Measurements from ENCODE around the gene UBR7. TPM values are rescaled to one million over a fixed set of nuclear protein-coding genes. Genes with fewer than 3 reads are reported as not detected.
A peak's percentile ranks its signal among the peaks of the same experiment; 100 is the strongest.

Gene UBR7
- total RNA-seq, 1 experiment from 2014 or later, result 23.9 TPM

DNA sequence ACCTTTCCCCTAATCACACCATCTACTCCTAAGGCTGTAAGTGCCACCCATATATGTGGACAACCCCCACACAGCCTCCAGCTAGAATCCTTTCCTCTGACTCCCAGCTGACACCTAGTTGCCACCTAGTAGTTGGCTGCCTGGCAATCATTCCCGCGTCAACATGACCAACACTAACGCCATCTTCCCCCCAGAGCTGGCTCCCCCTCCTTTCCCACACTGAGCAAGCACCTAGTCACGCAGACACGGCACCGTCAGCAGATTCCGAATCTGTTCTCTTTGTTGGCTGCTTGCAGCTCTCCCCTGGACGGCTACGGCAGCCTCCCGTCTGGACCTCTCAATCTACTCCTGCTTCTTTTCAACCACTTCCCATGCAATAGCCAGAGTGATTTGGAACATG is 27.7 kb downstream of the UBR7 start:
- intact Hi-C loops (cut with micrococcal nuclease), result loop anchor here (2.0 kb wide), 1 partner anchor 310 kb away; no protein-coding TSS in a partner anchor
- Histone ChIP-seq H3K9me2 (ENCODE audit: insufficient read depth) (no peaks in the 10 kb centered on the region), H3K79me2 (ENCODE audit: insufficient read depth, low read length) (no peaks in the 10 kb centered on the region), H3K4me3 (replicated peaks in 1 of 2; ENCODE audit: low read depth in 1 of 2, low read length in 2 of 2) (no peak overlapping the region), H3K27ac (ENCODE audit: low read depth, low read length) (no peak overlapping the region), H4K20me1 (ENCODE audit: insufficient read depth) (no peaks in the 10 kb centered on the region), H3K4me1 (ENCODE audit: control insufficient read depth in 1 of 2, insufficient read depth in 2 of 2, low read length in 2 of 2) (peaks cover 2 to 5% of the 10 kb centered on the region in 2 experiments), H3K9ac (ENCODE audit: low read length) (no peak overlapping the region), H2AFZ (ENCODE audit: low read depth, low read length, poor library complexity, severe bottlenecking) (no peak overlapping the region), H3K27me3 (ENCODE audit: insufficient read depth, low read length) (no peaks in the 10 kb centered on the region), H3K9me3 (ENCODE audit: control insufficient read depth in 1 of 2, insufficient read depth in 1 of 2, low read depth in 1 of 2, low read length in 2 of 2) (no peaks in the 10 kb centered on the region), H3K4me2 (ENCODE audit: low read length) (no peak overlapping the region; the same call in 1 of the 2 replicates), H3K36me3 (ENCODE audit: control insufficient read depth in 1 of 2, insufficient read depth in 2 of 2, low read length in 2 of 2) (no peaks in the 10 kb centered on the region)
- no TSS peak for BruUV-seq (replicated peaks)
- no peak for DNase-seq (ENCODE audit: low read depth, low spot score)
- TF ChIP-seq, protein P1, sequence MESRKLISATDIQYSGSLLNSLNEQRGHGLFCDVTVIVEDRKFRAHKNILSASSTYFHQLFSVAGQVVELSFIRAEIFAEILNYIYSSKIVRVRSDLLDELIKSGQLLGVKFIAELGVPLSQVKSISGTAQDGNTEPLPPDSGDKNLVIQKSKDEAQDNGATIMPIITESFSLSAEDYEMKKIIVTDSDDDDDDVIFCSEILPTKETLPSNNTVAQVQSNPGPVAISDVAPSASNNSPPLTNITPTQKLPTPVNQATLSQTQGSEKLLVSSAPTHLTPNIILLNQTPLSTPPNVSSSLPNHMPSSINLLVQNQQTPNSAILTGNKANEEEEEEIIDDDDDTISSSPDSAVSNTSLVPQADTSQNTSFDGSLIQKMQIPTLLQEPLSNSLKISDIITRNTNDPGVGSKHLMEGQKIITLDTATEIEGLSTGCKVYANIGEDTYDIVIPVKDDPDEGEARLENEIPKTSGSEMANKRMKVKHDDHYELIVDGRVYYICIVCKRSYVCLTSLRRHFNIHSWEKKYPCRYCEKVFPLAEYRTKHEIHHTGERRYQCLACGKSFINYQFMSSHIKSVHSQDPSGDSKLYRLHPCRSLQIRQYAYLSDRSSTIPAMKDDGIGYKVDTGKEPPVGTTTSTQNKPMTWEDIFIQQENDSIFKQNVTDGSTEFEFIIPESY (IDR thresholded peaks at IDR 0.05; ENCODE audit: extremely low read depth, insufficient replicate concordance, low read length), result no peak
- TF ChIP-seq, protein P2, sequence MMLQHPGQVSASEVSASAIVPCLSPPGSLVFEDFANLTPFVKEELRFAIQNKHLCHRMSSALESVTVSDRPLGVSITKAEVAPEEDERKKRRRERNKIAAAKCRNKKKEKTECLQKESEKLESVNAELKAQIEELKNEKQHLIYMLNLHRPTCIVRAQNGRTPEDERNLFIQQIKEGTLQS (IDR thresholded peaks at IDR 0.05), result no peak
- POLR2A ChIA-PET, result no interaction called here
- peak; percentile 24; the same call in 1 of the 2 replicates for ATAC-seq
- RAD21 ChIA-PET (ENCODE audit: low non-redundant PET in 1 of 2, low total read pairs in 2 of 2, uncharacterized antibody in 2 of 2, unreplicated experiment in 2 of 2), result no interaction called here
- CTCF ChIA-PET, result no interaction called here

DNA sequence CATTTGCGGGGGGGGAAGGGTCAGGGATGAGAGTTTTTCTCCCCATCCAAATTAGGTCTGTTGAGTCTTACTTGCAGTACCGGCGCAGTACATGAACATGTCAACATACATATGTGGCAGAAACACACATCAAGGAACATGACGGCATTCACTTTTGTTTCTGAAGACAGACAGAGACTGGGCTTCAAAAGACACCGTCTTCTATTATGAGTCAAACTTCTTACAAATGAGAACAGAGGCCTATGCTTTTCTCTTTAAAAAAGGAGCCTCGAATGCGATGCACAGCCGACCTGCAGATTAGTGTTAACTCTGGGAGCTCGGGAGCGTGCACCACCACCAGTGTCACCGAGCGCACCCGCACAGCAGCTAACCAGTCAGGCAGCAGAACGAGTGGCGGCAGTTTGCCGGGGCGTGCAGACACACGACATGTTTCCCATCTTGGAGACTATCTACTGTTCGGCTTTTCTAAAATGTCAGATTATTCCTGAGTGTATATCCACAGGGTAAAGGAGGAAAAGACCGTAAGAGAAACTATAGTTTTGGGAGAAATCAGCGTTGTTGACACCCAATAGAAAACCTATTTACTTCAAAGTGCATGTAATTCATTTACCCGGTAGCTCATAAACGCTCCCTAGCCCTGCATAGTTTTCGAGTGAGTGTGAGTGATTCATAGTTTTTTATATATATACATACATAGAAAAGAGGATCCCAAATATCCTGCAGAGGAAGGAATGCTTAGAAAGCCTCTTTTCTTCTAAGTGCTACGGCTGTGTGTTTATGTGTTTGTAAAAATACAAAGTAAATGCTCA is 33.0 kb downstream of the UBR7 start:
- POLR2A ChIA-PET, result no interaction called here
- H3K27me3 ChIP-seq (ENCODE audit: insufficient read depth, low read length), result no peaks in the 10 kb centered on the region
- peak overlapping the region; percentile 76 for H3K4me2 ChIP-seq (ENCODE audit: low read length)
- H3K9ac ChIP-seq (ENCODE audit: low read length), result peak overlapping the region; percentile 31
- H4K20me1 ChIP-seq (ENCODE audit: insufficient read depth), result no peaks in the 10 kb centered on the region
- RAD21 ChIA-PET (ENCODE audit: low non-redundant PET in 1 of 2, low total read pairs in 2 of 2, uncharacterized antibody in 2 of 2, unreplicated experiment in 2 of 2), result no interaction called here
- intact Hi-C loops (cut with micrococcal nuclease), result loop anchor here (5.0 kb wide), 2 partner anchors 377 to 492 kb away; no protein-coding TSS in a partner anchor
- H3K9me2 ChIP-seq (ENCODE audit: insufficient read depth), result no peaks in the 10 kb centered on the region
- DNase-seq (ENCODE audit: low read depth, low spot score) (peak; percentile 57), ATAC-seq (peak; percentile 96)
- H3K9me3 ChIP-seq (ENCODE audit: control insufficient read depth in 1 of 2, insufficient read depth in 1 of 2, low read depth in 1 of 2, low read length in 2 of 2), result no peaks in the 10 kb centered on the region
- CTCF ChIA-PET, result interaction anchor here (1.1 to 1.3 kb wide), 2 partner anchors 127 to 297 kb away, joined by 4 read pairs; no protein-coding TSS in a partner anchor
- H2AFZ ChIP-seq (ENCODE audit: low read depth, low read length, poor library complexity, severe bottlenecking), result peak overlapping the region; percentile 55
- peaks cover under 1 to 6% of the 10 kb centered on the region in 2 experiments; a peak in 2 of 4 replicates for H3K36me3 ChIP-seq (ENCODE audit: control insufficient read depth in 1 of 2, insufficient read depth in 2 of 2, low read length in 2 of 2)
- H3K4me3 ChIP-seq (replicated peaks in 1 of 2; ENCODE audit: low read depth in 1 of 2, low read length in 2 of 2), result peak overlapping the region in 1 of 2 experiments; percentile 48; a peak in 2 of 4 replicates
- peak overlapping the region; percentile 7; the same call in 1 of the 2 replicates for H3K27ac ChIP-seq (ENCODE audit: low read depth, low read length)
- no peaks in the 10 kb centered on the region for H3K79me2 ChIP-seq (ENCODE audit: insufficient read depth, low read length)
- peaks cover 13 to 23% of the 10 kb centered on the region in 2 experiments for H3K4me1 ChIP-seq (ENCODE audit: control insufficient read depth in 1 of 2, insufficient read depth in 2 of 2, low read length in 2 of 2)
- TSS peak; percentile 14 for BruUV-seq (replicated peaks)
- TF ChIP-seq ZNF274 (IDR thresholded peaks at IDR 0.05; ENCODE audit: low read depth, low read length) (no peak), SRF (IDR thresholded peaks at IDR 0.05; ENCODE audit: low read depth) (no peak), FOSL1 (IDR thresholded peaks at IDR 0.05; ENCODE audit: low read depth) (peak; percentile 75; the same call in 1 of the 2 replicates), CEBPB (IDR thresholded peaks at IDR 0.05; ENCODE audit: low read depth) (no peak)
- TF ChIP-seq, protein P1 (IDR thresholded peaks at IDR 0.05; ENCODE audit: extremely low read depth, insufficient replicate concordance, low read length), result no peak
- TF ChIP-seq, protein P3, sequence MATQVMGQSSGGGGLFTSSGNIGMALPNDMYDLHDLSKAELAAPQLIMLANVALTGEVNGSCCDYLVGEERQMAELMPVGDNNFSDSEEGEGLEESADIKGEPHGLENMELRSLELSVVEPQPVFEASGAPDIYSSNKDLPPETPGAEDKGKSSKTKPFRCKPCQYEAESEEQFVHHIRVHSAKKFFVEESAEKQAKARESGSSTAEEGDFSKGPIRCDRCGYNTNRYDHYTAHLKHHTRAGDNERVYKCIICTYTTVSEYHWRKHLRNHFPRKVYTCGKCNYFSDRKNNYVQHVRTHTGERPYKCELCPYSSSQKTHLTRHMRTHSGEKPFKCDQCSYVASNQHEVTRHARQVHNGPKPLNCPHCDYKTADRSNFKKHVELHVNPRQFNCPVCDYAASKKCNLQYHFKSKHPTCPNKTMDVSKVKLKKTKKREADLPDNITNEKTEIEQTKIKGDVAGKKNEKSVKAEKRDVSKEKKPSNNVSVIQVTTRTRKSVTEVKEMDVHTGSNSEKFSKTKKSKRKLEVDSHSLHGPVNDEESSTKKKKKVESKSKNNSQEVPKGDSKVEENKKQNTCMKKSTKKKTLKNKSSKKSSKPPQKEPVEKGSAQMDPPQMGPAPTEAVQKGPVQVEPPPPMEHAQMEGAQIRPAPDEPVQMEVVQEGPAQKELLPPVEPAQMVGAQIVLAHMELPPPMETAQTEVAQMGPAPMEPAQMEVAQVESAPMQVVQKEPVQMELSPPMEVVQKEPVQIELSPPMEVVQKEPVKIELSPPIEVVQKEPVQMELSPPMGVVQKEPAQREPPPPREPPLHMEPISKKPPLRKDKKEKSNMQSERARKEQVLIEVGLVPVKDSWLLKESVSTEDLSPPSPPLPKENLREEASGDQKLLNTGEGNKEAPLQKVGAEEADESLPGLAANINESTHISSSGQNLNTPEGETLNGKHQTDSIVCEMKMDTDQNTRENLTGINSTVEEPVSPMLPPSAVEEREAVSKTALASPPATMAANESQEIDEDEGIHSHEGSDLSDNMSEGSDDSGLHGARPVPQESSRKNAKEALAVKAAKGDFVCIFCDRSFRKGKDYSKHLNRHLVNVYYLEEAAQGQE (IDR thresholded peaks at IDR 0.05; ENCODE audit: low read depth), result no peak
- TF ChIP-seq, protein P4, sequence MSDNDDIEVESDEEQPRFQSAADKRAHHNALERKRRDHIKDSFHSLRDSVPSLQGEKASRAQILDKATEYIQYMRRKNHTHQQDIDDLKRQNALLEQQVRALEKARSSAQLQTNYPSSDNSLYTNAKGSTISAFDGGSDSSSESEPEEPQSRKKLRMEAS (IDR thresholded peaks at IDR 0.05), result peak; percentile 85
